Activated CD4-positive, alpha-beta T cell treated with anti-CD3 and anti-CD28 coated beads, Interleukin-10, Interleukin-2, amounts not matched to agents 100 ng/mL and 50 ng/mL, durations not matched to agents 16 hours and 8 hours (primary cell): ENCODE results near the gene LCE3B.

Experiments
- DNase-seq: peaks from one replicate; pipeline ENCODE4 v3.0.0-alpha.2; 2020

Gene LCE3B

GRCh38 chr1:152663098-152663497 lies 49.5 kb downstream of the LCE3B start, which contains the start of gene LCE2D:
Gene LCE2D, plus strand, starts transcription at chr1:152663380. Its CDS starts 726 bp downstream, at chr1:152664106.
- no peak for DNase-seq
